Stimulated activated CD8-positive, alpha-beta memory T cell treated with anti-CD3 and anti-CD28 coated beads, Interleukin-2, amount 100 ng/mL, for 1 hour (primary cell): ENCODE data around the gene MAZ.

Experiments used
- DNase-seq, 2 donors: peaks; one replicate each; pipeline ENCODE4 v3.0.0-alpha.2; 2020; ENCODE audit warnings: low read depth in 2 of 2

The MAZ gene

GRCh38 chr16:29809850-29810698 lies 3.7 kb downstream of the MAZ start:
- no peak for DNase-seq

GRCh38 chr16:29810699-29811169 lies 4.4 kb downstream of the MAZ start:
- DNase-seq = no peak

GRCh38 chr16:29811170-29811895 lies 5.0 kb downstream of the MAZ start:
- DNase-seq = no peak

GRCh38 chr16:29811896-29812665 lies 5.8 kb downstream of the MAZ start, which contains the start of gene PRRT2:
PRRT2 (plus strand) TSS chr16:29812193; CDS start chr16:29813055, 862 bp downstream.
- no peak for DNase-seq

GRCh38 chr16:29812754-29813643 lies 6.7 kb downstream of the MAZ start:
- no peak for DNase-seq

- no peak for DNase-seq
Measured at GRCh38 chr16:29813644-29814562, 7.6 kb downstream of the MAZ start.

GRCh38 chr16:29814592-29814991 lies 8.3 kb downstream of the MAZ start:
- no peak for DNase-seq

- no peak for DNase-seq
Measured at GRCh38 chr16:29815032-29815721, 8.8 kb downstream of the MAZ start.

- DNase-seq = peak; percentile 96
Measured at GRCh38 chr16:29815793-29816693, 9.7 kb downstream of the MAZ start, which contains the start of gene PAGR1. PAGR1 (plus strand) TSS chr16:29816152; CDS start chr16:29816526, 374 bp downstream.

GRCh38 chr16:29816694-29817441 lies 10.5 kb downstream of the MAZ start:
- no peak for DNase-seq

- no peak for DNase-seq
Measured at GRCh38 chr16:29818082-29818481, 11.8 kb downstream of the MAZ start.

- DNase-seq = no peak
Measured at GRCh38 chr16:29819506-29819905, 13.2 kb downstream of the MAZ start.

GRCh38 chr16:29820271-29820701 lies 14.0 kb downstream of the MAZ start, which contains the start of gene MVP:
MVP (plus strand) TSS chr16:29820462; CDS start chr16:29830550, 10,088 bp downstream.
- DNase-seq = no peak

- DNase-seq = no peak
Measured at GRCh38 chr16:29820730-29821642, 14.7 kb downstream of the MAZ start.

- no peak for DNase-seq
Measured at GRCh38 chr16:29821643-29822115, 15.3 kb downstream of the MAZ start.

- DNase-seq = no peak
Measured at GRCh38 chr16:29824589-29825144, 18.3 kb downstream of the MAZ start.
